CD4-positive, alpha-beta T cell treated with Interleukin-17A for 1 hour (primary cell): Measurements from ENCODE around the gene TMEM259.

Source experiments
- DNase-seq: peaks from one replicate; pipeline ENCODE4 v3.0.0-alpha.2; 2020

TMEM259 gene

DNA sequence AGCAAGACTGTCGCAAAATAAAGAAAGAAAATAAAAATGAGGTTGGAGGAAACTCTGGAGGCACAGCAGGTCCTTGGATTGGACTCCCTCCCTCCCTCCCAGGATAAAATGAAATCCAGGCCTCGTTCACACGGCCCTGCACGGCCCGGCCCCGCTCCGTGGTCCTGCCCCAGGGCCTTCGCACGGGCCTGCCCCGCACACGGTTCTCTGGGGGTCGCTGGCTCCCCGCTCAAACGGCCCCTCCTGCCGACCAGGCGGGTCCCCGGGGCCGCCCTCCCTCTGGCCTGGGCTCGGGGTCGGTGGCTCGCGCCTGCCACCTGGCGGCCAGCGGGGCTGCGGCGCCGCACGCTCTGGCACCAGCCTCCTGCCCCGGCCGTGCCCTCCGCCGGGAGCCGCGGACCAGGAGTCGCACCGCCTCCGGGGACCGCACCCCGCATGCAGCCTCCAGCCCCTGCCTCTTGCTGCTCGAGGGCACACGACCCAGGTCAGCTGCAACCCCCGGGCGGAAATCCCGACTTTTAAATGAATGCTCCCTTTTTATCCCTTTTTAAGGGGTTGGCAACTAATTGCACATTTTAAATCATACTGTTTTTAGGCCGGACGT is 38.3 kb downstream of the TMEM259 start:
- DNase-seq: peak; percentile 74

DNA sequence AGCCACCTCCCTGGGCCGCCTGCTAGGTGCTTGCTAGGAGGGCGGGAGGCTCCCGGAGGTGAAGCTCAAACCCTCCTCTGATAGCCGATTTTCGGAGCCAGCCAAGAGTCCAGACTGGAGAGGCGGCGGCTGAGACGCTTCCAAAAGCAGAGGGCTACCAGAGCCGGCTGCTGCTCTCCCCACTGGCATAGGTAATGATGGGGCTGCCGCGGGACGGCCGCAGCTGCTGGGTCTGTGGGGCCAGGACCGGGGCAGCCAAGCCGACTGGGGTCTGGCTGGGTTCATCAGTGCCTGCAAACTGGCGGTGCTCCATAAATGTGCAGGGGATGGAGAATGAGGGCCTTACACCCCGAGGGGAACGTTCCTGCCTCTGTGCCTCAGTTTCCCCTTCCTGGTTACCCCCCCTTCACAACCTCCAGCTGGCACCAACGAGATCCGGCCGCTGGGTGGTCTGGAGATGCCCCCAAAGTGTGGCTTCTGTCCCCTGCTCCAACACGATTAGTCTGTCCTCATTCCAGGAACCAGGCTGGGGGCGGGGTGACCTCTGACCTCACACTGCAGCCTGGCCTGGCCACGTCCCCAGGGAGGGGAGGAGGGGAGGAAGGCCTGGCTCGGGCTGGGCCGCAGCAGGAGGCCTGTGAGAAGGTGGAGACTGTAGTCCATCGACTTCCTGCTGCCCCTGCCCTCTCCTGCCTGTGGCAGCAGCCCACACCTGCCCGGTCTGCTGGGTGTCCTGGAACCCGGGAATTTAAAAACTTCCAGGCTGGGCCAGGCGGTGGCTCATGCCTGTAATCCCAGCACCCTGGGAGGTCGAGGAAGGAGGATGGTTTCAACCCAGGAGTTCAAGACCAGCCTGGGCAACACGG is 40.6 kb downstream of the TMEM259 start:
- no peak for DNase-seq

DNA sequence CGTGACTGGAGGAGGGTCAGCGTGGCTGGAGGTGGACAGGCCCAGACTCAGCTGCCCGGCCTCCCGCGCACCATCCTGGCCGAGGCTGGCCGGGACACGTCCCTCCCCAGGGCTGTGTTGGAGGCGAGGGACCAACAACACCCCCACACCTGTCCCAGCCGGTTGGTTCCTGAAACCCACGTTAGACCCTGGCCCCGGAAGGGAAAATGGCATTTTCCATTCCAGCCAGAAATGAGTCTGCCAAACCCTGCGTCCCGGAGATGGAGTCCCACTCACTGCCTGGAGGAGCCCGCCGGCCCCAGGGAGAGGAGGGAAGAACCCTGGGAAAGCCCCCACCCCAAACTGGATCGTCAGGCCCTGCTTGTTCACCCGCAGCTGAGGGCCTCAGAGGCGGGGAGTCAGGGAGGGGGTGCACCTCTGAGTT is 41.6 kb downstream of the TMEM259 start:
- no peak for DNase-seq

DNA sequence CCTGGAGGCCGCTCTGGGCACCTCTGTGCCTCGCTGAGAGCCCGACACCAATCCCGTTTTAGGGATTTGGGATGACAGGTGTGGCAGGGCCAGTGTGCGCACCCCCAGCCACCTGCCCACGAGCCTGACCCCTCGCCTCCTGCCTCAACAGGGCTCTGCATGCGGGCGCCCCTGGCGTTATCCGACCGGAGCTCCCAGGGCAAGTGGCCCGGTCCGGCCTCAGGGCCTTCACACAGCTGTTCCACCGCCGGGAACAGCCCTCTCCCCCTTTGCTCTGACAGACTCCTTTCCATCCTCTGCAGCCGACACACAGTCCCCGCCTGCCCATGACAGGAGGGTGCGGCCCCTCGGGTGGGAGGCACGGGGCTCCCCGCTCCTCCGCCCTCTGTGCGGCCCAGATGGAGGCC is 43.9 kb downstream of the TMEM259 start:
- no peak for DNase-seq

DNA sequence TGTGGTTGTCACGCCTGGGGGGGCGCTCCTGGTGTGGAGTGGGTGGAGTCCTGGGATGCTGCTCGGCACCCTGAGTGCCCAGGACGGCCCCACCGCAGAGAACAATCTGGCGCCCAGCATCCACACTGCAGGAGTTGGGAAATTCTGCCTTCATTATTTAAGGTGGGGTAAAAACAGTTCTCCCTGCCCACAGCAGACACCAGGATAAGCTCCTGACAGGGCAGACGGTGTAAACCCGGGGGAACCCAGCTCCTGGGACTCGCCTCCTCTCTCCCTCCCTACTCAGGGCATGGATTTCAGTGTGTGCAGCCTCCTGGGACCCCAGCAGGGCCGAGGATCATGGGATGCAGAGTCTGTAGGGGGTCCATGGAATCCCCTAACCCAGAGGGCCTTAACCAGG is 44.4 kb downstream of the TMEM259 start:
- no peak for DNase-seq

DNA sequence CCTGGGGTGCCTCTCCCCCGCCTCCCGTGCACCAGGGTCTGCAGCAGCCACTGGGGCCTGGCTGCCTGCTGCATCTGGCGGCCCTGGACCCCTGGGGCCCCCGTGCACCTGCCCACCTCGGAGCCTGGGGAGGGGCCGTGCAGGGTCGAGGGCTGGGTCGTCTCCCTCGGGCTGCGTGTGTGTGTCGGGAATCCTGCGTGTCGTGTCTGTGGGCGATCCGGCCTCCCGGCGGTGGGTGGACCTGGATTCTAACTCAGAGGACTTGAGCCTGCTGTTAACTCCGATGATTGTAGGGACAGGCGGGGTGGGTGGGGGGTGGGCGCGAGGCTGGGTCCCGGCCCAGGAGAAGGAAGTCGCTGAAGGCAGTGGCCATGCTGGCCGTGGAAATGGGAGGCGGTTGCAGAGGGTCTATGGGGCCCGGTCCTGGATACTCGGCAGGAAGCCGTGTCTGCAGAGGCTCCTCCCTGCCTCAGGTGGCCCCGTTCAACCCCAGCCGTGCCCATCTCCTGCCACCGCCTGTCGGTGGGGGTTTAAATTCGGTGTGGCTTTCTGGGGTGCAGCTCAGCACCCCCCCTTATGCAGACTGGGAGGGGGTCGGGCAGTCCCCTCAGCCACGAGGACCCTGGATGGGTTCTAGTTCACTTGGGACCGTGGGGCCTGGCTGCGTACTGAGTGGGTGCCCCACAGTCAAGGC is 46.2 kb downstream of the TMEM259 start:
- DNase-seq: no peak

DNA sequence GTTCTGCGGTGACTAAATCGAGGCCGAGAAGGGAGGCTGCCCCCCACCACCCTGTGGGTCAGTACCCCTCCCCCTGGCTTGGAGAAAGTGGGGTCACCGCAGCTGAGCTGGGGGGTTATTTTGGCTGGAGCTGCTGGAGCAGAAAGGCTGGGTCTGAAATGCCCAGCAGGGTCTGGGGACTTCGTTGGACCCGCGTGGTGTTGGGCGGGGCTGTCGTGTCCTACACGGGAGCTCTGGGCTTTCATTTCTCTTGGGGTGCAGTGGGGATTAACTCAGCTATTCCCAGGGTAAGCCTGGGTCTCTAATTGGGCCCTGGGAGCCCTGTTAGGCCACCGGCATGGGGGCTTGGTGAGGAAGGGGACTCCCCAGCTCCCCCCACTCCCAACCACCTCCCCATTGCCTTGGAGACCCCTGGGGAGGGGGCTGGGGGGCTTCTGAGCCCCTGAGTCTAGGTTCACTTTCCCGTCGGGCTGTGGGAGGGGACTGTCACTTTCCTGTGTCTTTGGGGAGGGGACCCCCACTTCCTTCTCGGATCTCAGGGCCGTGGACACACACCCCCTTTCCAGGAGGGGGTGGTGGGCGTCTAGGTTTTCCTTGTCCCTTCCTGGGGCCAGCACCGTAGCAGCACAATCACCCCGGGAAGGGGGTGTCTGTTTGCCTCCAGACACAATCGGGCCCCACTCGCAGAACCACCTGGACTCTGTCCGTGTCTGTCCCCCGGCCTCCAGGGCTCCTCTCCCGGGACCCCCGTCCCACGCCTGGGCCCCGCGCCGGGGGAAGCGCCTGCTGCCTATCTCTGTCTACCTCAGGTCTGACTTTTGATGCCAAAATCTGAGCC is 47.0 kb downstream of the TMEM259 start:
- DNase-seq: no peak

DNA sequence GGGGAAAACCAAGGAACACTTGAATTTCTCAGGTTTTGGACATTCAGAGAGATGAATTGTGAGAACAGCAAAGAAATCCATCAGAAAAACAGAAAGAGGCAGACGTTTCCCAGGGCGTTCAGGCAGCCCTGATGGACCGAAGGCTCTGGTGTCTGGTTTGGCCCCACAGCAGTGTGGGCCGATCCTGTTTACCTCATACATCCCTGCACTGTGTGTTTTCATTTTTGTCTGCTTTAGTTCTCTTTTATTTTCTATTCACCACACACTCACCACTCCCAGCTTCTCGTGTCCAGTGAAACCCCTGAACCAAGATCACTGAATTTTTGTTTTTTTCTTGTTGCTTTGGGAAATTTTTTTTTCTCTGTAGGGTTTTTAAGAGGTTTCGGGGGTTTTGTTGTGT is 48.6 kb downstream of the TMEM259 start:
- DNase-seq: no peak

DNA sequence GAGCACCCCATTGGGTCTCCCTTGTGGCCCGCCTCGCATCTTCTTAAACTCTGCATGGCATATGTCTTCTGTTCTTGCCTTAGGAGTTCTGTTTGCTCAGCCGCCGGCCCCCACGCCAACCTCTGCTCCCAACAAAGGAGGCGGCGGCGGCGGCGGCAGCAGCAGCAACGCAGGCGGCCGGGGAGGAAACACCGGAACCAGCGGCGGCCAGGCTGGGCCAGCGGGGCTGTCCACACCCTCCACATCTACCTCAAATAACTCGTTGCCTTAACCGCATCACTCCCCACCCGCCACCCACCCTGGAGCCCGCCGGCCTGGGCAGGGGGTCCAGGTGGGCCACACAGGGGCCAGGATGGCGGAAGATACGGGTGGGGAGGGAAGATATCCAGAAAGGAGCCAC is 49.1 kb downstream of the TMEM259 start:
- no peak for DNase-seq

DNA sequence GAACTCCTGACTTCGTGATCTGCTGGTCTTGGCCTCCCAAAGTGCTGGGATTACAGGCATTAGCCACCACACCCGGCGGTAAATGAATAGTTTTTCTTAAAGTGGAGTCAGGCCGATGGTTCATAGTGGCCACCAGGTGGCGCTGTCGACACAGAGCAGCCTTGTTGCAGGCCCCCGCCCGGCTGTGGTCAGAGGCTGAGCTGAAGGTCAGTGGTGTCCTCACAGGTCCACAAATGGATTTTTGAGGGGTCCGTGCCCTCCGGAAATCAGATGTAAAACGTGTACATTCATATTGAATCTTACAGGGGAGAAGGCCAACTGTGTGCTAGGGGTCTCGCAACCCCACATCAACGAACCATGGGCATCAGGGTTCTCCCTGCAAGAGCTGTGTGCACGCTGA is 50.2 kb downstream of the TMEM259 start:
- peak; percentile 14 for DNase-seq

DNA sequence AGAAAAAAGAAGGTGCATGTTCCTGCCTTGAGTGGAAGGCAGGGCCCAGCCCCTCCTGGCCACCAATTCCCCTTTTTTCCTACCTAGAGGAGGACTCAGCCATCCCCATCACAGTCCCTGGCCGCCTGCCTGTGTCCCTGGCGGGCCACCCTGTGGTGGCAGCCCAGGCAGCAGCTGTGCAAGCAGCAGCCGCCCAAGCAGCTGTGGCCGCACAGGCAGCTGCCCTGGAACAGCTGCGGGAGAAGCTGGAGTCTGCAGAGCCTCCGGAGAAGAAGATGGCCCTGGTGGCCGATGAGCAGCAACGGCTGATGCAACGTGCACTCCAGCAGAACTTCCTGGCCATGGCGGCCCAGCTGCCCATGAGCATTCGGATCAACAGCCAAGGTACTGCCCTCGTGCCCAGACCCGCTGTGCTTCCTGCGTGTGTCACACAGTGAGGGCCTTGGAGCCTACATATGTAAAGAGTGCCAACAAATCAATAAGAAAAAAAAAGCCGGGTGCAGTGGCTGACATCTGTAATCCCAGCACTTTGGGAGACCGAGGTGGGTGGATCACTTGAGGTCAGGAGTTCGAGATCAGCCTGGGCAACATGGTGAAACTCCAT is 54.3 kb downstream of the TMEM259 start:
- DNase-seq: no peak

DNA sequence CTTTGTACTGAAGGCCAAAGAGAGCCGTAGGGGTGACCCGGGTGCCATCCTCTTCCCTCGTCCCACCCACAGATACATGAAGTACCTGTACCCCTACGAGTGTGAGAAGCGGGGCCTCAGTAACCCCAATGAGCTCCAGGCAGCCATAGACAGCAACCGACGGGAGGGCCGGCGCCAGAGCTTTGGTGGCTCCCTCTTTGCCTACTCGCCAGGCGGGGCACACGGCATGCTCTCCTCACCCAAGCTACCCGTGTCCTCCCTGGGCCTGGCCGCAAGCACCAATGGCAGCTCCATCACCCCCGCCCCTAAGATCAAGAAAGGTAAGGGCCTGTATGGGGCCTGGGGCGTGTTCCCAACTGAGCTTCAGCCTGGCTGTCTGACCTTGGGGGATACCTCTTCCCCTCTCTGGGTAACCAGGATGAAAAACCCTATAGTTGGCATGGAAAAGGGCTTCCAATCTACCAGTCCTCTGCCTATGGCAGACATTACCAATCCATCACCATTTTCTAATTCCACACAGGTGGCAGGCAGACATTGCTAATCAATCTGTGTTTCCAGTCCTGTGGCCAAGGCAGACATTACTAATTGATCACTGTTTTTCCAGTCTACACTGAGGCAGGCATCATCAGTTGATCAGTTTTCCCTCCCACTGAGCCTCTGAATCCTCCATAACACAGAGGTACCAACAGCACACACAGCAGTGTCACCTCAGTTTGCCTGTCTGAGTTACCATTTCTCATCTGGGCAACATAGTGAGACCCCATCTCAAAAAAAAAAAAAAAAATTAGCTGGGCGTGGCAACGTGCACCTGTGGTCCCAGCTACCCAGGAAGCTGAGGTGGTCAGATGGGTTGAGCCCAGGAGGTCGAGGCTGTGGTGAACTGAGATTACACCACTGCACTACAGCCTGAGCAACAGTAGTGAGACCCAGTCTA is 55.9 kb downstream of the TMEM259 start:
- peak; percentile 9 for DNase-seq

DNA sequence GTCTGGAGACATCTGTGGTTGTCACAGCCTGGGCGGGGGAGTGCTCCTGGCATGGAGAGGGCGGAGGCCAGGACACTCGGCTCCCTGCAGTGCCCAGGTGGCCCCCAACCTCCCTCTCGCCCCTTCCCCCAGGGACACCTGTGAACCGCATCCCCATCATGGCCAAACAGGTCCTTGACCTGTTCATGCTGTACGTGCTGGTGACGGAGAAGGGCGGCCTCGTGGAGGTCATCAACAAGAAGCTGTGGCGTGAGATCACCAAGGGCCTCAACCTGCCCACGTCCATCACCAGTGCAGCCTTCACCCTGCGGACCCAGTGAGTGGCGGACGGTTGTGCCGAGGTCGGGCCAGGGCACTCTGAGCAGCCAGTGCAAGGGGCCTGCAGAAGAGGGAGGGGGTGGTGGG is 56.8 kb downstream of the TMEM259 start:
- DNase-seq: no peak

DNA sequence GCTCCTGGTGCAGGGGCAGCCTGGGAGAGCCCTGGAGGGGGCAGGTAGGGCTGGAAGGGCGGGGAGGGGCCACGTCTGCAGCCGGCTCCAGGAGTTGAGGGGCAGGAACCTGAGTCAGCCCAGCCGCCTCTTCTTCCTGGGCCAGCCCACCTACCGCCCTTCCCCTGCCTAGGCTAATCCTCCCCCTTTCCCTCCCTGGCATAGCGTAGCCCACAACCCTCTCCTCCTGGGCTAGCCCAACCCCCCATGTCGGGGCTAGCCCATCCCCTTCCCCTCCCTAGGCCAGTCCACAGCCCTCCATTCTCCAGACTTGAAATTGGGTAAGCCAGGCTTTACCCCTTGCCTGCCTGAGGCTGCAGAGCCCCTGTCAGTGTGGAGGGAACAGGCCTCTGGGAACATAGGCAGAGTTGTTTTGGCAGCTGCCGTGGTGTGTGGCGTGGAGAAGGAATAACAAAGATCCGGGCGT is 57.4 kb downstream of the TMEM259 start:
- DNase-seq: no peak

DNA sequence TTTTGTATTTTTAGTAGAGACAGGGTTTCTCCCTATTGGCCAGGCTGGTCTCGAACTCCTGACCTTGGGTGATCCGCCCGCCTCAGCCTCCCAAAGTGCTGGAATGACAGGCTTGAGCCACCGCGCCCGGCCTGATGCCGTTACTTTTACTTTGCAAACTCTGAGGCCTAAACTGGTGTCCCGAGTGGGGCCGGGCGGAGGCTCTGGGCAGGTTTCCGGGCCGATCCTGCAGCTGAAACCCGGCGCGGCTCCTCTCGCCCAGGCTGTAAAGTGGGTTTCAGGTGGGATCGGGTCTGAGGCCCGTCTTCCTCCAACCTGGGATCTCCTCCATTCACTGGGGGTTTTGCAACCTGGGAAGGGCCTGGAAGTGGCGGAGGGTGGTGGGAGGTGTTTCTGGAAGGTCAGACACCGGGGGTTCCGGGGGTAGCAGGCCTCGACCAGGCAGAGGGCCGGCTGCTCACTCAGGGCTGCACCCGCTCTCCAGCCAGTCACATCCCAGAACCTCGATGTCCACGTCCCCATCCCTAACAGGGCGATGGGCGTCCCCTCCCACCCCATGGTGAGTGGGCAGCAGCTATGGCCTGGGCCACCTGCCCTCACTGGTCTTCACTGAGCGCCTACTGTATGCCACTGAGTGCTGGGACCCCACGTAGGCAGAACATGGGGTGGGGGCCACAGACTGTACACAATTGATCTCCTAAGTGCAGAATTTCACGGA is 58.1 kb downstream of the TMEM259 start:
- no peak for DNase-seq

DNA sequence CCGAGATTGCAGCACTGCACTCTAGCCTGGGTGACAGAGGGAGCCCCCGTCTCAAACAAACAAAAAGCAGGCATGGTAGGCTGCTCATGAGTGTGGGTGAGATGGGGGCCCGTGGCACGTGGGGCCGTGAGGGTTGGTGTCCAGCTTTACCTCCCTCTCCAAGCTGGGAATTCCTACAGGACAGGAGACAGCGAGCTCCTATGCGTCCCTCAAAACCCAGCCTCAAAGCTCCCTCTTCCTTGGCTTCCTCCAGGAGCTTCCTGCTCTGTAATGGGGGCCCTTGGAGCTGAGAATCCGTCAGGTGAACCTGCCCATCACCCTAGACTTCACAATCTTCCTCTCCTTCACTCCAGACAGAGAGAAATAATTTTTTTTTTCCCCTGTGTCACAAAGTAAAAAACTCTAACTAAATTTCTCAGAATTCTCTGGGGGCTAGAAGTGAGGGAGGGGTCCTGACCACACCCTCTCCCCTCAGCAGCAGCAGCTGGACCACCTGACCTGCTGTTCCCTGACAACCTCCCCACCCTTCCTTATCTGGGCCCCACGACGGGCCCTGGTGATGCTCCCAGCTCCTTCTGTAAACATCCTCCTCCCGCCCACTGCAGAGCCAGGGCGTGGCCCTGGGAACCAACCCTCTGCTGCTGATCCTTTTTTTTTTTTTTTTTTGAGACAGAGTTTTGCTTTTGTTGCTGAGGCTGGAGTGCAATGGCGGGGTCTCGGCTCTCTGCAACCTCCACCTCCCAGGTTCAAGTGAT is 58.9 kb downstream of the TMEM259 start:
- DNase-seq: no peak

DNA sequence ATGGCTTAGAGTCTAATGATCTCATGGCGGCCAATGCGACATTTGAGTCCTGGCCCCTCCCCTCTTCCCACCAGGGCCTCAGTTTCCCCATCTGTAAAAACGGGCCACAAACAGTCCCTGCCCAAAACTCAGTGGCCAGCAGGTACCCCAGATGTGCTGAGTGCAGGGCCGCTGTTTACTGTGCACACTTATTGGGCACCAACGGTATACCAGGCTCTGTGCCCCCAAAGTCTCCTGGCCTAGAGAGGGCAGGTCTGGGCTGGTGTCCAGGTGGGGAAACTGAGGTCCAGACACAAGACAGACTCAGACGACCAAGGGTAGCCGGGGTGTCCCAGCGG is 60.4 kb downstream of the TMEM259 start:
- no peak for DNase-seq

DNA sequence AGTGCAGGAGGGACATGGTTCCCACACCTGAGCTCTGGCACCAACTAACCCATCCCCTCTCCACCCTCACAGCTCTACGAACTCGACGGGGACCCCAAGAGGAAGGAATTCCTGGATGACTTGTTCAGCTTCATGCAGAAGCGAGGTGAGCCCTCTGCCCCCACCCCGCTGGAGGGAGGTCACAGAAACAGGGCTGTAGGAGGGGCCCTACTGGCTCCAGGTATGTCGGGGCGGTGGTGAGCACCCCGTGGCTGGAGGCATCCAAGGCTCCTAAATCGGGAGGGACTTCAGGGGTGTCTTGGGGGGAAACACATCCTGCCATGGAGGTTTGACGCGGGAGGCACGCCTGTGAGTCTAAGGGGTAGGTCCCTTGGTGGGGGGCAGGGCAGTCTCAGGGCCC is 60.9 kb downstream of the TMEM259 start:
- DNase-seq: no peak
